GM12801 (cell line): Measurements from ENCODE around the gene LDAF1.

Source experiments
- CTCF ChIP-seq: IDR thresholded peaks from one replicate; pipeline ENCODE4 v1.5.1; 2011; ENCODE audit warnings: control low read depth; ENCODE audit not compliant: insufficient read length; ENCODE audit errors: extremely low read depth

LDAF1 gene

GRCh38 chr16:21223787-21224186 lies 65.3 kb downstream of the LDAF1 start:
- no peak for TF ChIP-seq CTCF

DNA sequence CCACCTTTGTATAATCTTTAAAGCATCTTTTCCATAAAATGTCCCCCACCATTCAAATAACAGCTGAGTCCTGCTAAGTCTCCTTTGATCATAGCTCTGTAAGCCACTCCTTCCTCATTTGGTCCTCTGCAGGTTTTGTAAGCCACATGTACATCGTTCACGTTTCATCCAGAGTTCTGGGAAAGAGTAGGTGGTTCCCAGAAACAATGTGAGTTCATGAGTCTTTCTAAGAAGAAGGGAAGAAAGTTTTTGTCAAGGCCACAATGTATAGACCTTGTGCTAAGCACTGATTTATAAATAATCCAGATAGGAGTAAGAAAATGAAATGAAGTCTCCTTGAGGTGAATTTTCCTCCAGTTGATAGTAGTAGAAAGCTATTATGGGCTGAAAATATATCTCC lies 66.3 kb downstream of the LDAF1 start:
- no peak for TF ChIP-seq CTCF

GRCh38 chr16:21226749-21227148 lies 68.3 kb downstream of the LDAF1 start:
- no peak for TF ChIP-seq CTCF

GRCh38 chr16:21227866-21228265 lies 69.4 kb downstream of the LDAF1 start:
- TF ChIP-seq CTCF = no peak

DNA sequence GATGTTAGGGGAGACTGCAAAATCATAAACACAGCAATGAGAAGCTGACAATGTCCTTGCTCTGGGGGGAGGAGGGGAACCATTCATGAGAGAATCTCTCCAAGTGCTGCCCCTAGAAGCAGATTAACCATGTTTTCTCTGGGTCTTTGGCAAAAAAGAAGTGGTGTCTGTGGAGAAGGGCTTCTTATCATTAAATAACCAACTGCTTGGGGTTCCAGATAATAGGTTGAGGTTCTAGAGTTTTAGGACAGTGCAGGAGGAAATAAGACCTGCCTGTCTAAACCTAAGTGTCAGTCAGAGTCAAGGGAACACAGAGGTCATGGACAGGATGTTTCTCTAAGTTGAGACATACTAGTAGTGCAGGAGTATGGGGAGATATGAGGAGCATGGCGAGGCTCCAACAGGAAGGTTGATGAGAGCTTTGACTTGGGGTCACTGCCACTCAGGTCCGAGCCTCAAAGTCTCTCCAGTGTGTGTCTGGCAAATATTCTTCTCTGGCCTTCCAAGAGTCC lies 69.9 kb downstream of the LDAF1 start:
- TF ChIP-seq CTCF = no peak
